HG03135 (cell line): ENCODE measurements around the gene LDLRAD4.
"Not testable (repeated sequence)": the region's sequence is repeated elsewhere in the genome, so short reads cannot be mapped to it uniquely, and the experiment has no call there.

Experiments used
- ATAC-seq: cut with Tn5 transposase; IDR thresholded peaks from one replicate; pipeline ENCODE4 v1.9.1; 2021; ENCODE audit warnings: mild to moderate bottlenecking, moderate library complexity; ENCODE audit not compliant: unreplicated experiment

Gene LDLRAD4

GRCh38 chr18:13328213-13328612, 109.7 kb downstream of the LDLRAD4 start:
- ATAC-seq = no peak

- ATAC-seq = no peak
These were observed 112.4 kb downstream of the LDLRAD4 start for GRCh38 chr18:13330996-13331395.

DNA sequence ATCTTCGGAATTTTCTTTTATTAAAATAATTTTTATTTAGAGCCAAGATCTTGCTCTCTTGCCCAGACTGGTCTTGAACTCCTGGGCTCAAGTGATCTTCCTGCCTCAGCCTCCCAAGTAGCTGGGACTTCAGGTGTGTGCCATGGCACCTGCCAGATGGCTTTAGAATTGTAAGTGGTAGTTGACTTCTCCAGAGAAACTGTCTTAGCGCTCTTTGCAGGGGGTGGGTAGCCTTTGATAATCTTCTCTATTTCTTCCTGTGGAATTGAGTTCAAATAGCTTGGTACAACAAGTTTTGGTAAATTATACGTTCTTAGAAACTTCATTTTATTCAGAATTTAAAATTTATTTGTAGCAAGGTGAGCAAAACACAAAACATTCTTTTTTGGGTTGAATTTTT, 113.3 kb downstream of the LDLRAD4 start:
- no peak for ATAC-seq

DNA sequence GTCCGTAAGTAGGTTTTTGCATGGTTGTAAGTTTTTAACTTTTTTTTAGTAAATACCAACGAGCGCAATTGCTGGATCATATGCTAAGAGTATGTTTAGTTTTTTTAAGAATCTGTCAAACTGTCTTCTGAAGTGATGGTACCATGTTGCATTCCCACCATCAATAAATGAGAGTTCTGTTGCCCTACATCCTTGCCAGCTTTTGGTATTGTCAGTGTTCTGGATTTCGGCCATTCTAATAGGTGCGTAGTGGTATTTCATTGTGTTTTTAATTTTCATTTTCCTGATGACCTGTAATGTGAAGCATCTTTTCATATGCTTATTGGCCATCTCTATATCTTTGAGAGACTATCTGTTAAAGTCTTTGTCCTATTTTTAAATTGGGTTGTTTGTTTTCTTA, 114.3 kb downstream of the LDLRAD4 start:
- no peak for ATAC-seq

DNA sequence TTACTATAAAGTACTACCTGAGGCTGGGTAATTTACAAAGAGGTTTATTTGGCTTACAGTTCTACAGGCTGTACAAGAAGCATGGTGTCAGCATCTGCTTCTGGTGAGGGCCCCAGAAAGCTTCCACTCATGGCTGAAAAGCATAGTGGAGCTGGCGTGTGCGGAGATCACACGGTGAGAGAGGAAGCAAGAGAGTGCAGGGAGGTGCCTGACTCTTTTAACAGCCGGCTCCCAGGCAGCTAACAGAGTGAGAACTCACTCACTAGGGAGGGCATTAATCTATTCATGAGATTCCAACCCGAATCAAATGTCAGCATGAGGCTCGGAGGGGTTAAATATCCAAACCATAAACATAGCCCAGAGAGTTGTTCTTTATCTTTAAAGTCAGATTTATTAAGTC, 117.3 kb downstream of the LDLRAD4 start:
- no peak for ATAC-seq

- ATAC-seq = no peak
These were observed 118.3 kb downstream of the LDLRAD4 start for GRCh38 chr18:13336841-13337240.

DNA sequence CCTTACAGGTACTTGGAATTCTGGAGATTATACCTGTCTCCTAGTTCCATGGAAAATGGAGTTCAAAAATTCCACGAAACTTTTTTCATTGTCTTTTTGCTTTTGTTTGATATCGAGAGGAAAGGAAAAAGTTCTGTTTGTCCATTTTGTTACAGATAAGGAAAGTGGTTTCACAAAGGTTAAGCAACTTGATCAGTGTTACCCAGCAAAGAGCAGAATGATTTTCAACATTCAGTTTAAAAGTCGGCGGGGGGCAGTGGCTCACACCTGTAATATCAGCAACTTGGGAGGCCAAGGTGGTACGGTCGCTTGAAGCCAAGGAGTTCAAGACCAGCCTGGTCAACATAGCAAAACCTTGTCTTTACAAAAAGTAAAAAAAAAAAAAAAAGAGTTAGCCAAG, 118.8 kb downstream of the LDLRAD4 start:
- no peak for ATAC-seq

GRCh38 chr18:13338318-13338717, 119.8 kb downstream of the LDLRAD4 start:
- no peak for ATAC-seq

- ATAC-seq = no peak
These were observed 121.1 kb downstream of the LDLRAD4 start for GRCh38 chr18:13339653-13340052.

DNA sequence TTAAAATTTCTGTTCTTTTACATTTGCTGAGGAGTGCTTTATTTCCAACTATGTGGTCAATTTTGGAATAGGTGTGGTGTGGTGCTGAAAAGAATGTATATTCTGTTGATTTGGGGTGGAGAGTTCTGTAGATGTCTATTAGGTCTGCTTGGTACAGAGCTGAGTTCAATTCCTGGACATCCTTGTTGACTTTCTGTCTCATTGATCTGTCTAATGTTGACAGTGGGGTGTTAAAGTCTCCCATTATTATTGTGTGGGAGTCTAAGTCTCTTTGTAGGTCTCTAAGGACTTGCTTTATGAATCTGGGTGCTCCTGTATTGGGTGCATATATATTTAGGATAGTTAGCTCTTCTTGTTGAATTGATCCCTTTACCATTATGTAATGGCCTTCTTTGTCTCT, 127.9 kb downstream of the LDLRAD4 start:
- not testable (repeated sequence) for ATAC-seq

DNA sequence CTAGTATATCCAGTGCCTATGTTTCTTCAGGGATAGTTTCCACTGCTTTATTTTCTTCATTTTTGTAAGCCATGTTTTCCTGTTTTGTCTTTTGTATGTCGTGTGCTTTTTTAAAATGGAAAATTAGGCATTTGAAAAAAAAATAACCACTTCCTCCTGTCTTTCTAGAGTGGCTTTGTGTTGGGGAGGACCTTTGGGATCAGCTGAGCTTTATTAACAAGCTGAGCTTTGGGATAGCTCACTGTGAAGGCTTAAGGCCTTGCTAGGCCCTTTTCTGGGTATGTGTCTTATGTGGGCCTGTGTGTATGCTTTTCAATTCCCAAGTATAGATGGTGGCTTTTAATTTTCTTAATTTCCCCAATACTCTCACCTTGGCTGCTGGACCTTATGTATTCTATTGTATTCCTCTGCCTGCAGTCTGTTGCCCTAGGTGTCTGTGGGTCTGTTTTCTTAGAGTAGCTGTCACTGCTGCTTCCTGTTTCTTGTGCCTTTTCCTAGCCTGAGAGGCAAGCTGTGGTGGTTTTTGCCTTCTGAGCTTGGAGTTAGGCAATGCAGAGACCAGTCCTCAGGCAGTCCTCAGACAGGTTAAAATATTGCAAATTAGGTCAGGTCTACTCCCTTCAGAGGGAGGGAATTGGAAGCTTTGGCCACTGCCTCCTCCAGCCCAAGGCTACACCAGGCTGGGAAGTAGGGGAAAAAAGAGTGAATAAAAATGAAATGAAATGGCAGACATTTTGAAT, 134.7 kb downstream of the LDLRAD4 start:
- no peak for ATAC-seq

DNA sequence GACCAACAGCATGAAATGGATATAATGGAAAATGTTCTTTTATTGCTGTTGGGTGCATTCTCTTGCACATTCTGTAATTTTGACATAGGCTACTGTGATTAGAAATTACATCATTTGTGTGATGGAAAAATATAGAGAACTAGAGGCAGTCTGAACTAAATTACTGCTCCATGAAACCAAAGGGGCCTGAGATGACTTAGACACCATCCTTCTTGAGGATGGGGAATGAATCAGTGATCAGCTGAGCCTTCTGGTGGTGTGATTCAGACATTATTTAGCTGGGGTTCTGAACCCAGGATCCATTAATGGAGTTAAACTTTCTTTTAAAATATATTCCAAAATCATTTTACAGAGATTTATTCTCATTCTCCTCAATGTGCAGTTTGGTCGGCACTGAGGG, 135.8 kb downstream of the LDLRAD4 start:
- ATAC-seq = no peak

DNA sequence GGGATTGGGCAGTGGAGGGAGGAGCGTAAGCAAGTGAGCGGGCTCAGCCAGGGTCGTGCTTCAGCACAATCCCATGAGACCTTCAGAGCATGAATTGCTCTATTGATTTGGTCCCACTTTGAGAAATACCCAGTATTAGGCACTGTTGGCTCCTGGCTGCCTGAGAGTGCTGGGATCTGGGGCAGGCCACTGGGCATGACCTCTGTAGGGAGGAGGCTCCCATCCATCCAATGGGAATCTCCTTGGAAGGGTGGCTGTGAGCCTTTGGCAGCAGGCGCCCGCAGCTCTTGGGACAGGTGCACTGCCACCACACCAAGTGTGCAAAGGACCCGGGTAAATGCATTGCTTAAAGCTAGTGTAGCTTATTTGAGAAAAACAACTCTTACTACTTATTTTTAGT, 137.5 kb downstream of the LDLRAD4 start:
- ATAC-seq = no peak

- ATAC-seq = no peak
These were observed 138.7 kb downstream of the LDLRAD4 start for GRCh38 chr18:13357289-13357688.

- no peak for ATAC-seq
These were observed 140.7 kb downstream of the LDLRAD4 start for GRCh38 chr18:13359210-13359609.

GRCh38 chr18:13361431-13361830, 142.9 kb downstream of the LDLRAD4 start:
- no peak for ATAC-seq

DNA sequence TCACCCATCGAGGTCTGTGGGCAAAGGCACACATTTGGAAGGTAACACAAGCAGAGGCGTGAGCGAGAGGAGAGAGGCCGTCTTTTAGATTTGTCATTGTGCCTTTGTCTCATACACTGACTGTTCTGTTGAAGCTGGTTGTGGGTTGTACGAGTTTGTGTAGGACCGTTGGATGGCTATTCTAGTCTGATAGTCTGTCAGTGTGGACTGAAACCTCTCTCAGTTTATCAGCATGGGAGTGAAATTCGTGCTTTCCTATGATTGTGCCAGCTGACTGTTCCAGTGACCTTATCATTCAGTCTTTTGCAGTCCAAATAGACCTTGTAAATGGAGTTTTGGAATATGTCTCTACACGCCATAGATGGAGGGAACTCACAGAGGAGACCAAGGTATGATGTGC, 143.5 kb downstream of the LDLRAD4 start:
- ATAC-seq = no peak

GRCh38 chr18:13362607-13363006, 144.0 kb downstream of the LDLRAD4 start:
- ATAC-seq = no peak

DNA sequence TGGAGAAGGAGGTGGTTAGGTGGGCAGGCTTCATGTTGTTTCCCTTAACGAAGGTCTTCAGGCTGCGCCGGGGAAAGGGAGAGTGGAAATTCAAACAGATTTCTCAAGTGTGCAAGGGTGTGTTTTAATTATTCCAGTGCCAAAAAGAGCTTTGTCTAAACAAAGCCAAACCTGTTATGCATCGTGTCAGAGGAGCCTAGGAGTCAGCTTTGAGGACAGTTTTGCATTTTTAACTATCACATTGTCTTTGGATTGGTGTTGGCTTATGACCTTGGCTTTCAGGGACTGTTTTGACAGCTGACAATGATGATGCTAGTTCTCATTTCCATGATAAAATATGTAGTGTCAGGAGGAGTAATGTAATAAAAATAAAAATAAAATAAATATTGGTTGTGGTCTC, 144.8 kb downstream of the LDLRAD4 start:
- no peak for ATAC-seq

GRCh38 chr18:13364721-13365205, 146.2 kb downstream of the LDLRAD4 start:
- ATAC-seq = no peak

DNA sequence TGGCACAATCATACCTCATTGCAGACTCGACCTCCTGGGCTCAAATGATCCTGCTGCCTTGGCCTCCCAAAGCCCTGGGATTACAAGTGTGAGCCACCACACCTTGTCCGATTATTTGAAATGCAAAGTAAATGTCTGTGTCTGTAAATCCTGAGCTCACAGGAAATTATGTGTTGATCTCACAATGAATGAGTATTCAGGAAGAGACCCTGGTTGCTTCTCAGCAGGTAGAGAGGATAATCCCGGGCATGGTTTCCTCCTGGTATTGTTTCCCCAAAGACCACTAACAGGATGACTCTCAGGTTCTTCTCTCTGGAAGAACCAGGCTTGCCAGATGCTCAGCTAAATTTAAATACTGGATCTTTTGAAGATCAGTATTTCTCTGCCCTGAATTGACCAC, 147.6 kb downstream of the LDLRAD4 start:
- no peak for ATAC-seq

DNA sequence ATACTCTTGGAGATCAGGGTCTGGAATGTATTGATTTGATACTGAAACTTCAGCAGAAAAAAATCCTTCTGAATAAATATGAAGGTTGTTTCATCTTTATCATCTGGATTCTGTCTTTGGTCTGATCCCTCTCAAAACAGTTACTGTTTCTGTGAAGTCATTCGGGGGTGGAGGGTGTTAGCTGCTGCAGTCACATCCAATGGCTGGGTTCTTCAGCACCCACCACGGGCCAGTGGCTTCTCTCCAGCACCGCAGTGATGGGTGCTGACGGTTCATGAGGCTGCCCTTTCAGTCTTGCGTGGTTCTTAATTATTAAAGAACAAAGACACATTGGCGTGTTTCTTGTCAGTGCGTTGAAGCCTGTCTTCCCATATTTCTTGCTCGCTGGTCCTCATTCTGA, 148.0 kb downstream of the LDLRAD4 start:
- ATAC-seq = no peak
